Measurements from ENCODE around the gene GRIN2D. TPM values are rescaled to one million over a fixed set of nuclear protein-coding genes. Genes with fewer than 3 reads are reported as not detected.

The GRIN2D gene
- total RNA-seq, 1 donor from 2014 or later: 0.95 TPM

- intact Hi-C loops (cut with DNase I): no loop called here
- no peak for TF ChIP-seq CTCF (IDR thresholded peaks at IDR 0.05)
- peak overlapping the region; percentile 84 for H3K4me3 ChIP-seq
- no peaks in the 10 kb centered on the region for H3K36me3 ChIP-seq
- H3K27ac ChIP-seq: peak overlapping the region; percentile 97
- ATAC-seq (no peak), DNase-seq (no peak)
- H3K9me3 ChIP-seq: no peaks in the 10 kb centered on the region
- H3K4me1 ChIP-seq: peaks cover 10% of the 10 kb centered on the region
- H3K27me3 ChIP-seq (ENCODE audit: low read depth): no peaks in the 10 kb centered on the region
Observed at GRCh38 chr19:48364598-48365348, 28.7 kb upstream of the GRIN2D start.

- ATAC-seq (no peak), DNase-seq (no peak)
- intact Hi-C loops (cut with DNase I): no loop called here
- no peak for TF ChIP-seq CTCF (IDR thresholded peaks at IDR 0.05)
- Histone ChIP-seq H3K4me3 (no peak overlapping the region), H3K27me3 (ENCODE audit: low read depth) (no peaks in the 10 kb centered on the region), H3K27ac (no peak overlapping the region), H3K9me3 (no peaks in the 10 kb centered on the region), H3K36me3 (no peaks in the 10 kb centered on the region), H3K4me1 (peaks cover 10% of the 10 kb centered on the region)
Observed at GRCh38 chr19:48365602-48366001, 27.9 kb upstream of the GRIN2D start.

GRCh38 chr19:48367855-48368254 lies 25.6 kb upstream of the GRIN2D start:
- H3K4me1 ChIP-seq: peaks cover 7% of the 10 kb centered on the region
- no peak overlapping the region for H3K27ac ChIP-seq
- ATAC-seq (no peak), DNase-seq (no peak)
- no peaks in the 10 kb centered on the region for H3K27me3 ChIP-seq (ENCODE audit: low read depth)
- no peak overlapping the region for H3K4me3 ChIP-seq
- no peaks in the 10 kb centered on the region for H3K9me3 ChIP-seq
- intact Hi-C loops (cut with DNase I): no loop called here
- TF ChIP-seq CTCF (IDR thresholded peaks at IDR 0.05): no peak
- H3K36me3 ChIP-seq: no peaks in the 10 kb centered on the region

- H3K4me1 ChIP-seq: peaks cover 5% of the 10 kb centered on the region
- ATAC-seq: no peak
- TF ChIP-seq CTCF (IDR thresholded peaks at IDR 0.05): no peak
- no peak overlapping the region for H3K4me3 ChIP-seq
- no peaks in the 10 kb centered on the region for H3K36me3 ChIP-seq
- no peak for DNase-seq
- no peaks in the 10 kb centered on the region for H3K27me3 ChIP-seq (ENCODE audit: low read depth)
- H3K27ac ChIP-seq: no peak overlapping the region
- intact Hi-C loops (cut with DNase I): no loop called here
- H3K9me3 ChIP-seq: no peaks in the 10 kb centered on the region
Observed at GRCh38 chr19:48368936-48369335, 24.5 kb upstream of the GRIN2D start.

GRCh38 chr19:48370955-48371354 lies 22.5 kb upstream of the GRIN2D start:
- intact Hi-C loops (cut with DNase I): no loop called here

More at GRCh38 chr19:48370955-48371354, 22.5 kb upstream of the GRIN2D start:
- H3K4me3 ChIP-seq: no peak overlapping the region
- TF ChIP-seq CTCF (IDR thresholded peaks at IDR 0.05): no peak
- no peaks in the 10 kb centered on the region for H3K4me1 ChIP-seq
- H3K9me3 ChIP-seq: no peaks in the 10 kb centered on the region
- H3K27me3 ChIP-seq (ENCODE audit: low read depth): no peaks in the 10 kb centered on the region
- ATAC-seq (no peak), DNase-seq (no peak)
- no peak overlapping the region for H3K27ac ChIP-seq
- H3K36me3 ChIP-seq: no peaks in the 10 kb centered on the region
